GM18502 (cell line): ENCODE data around the gene KRTAP10-5.
"Not testable (repeated sequence)": the region's sequence is repeated elsewhere in the genome, so short reads cannot be mapped to it uniquely, and the experiment has no call there.

Experiments
- ATAC-seq: cut with Tn5 transposase; IDR thresholded peaks from one replicate; pipeline ENCODE4 v1.9.1; 2021; ENCODE audit warnings: mild to moderate bottlenecking; ENCODE audit not compliant: unreplicated experiment, poor library complexity

The KRTAP10-5 gene

DNA sequence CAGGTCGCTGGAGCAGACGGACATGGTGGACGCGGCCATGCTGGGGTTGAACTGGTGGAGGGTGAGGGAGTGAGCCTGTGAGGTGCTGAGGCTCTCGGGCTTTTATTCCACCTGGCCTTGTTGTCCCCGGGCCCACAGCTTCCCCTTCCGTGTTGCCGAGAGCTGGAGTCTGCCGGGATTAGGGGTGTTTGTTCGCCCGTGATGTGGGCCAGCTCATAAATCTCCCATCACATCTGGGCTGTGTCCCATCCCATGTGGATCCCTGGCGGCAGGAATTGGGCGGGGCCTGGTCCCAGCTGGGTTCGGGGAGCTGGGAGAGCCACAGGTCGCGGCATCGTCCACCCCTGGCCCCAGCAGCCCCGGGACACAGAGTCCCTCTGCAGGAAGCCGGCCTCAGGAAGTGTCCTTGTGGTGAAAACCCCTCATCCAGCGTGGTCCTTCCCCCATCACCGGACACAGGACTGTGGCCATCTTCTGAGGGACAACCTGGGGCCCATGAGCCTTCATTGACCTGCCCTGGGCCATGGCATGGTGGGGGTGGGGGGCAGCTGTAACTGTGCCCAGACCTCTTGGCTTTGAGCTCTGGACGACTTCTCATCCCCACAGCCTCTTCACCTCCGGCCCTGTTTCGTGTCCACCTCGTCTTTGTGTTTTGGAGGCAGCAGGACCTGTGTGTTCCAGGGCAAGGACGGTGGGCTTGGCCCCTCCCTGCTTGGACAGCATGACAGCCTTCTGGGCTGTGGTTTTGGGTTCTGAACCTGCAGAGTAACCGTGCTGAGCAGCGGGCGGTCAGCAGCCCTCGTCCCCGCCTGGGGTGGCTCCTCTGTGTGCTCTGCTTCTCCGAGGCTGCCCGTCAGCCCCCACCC is 12.3 kb upstream of the KRTAP10-5 start, which contains the start of gene KRTAP10-6:
Gene KRTAP10-6 (minus strand): TSS at position 60 of the 866 bp plus-strand sequence. CDS start 21 bp downstream, at position 39.
- ATAC-seq, result no peak

DNA sequence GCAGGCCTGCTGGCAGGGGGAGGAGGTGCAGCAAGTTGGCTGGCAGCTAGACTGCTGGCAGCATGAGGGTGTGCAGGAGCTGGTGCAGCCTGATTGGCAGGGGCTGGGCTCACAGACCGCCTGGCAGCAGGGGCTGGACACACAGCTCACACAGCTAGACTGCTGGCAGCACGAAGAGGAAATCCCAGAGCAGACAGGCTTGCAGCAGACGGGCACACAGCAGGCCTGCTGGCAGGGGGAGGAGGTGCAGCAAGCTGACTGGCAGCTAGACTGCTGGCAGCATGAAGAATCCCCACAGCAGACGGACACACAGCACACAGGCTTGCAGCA is 11.4 kb upstream of the KRTAP10-5 start:
- ATAC-seq, result not testable (repeated sequence)

- ATAC-seq, result not testable (repeated sequence)
These were observed 10.7 kb upstream of the KRTAP10-5 start for GRCh38 chr21:44590897-44591800.

GRCh38 chr21:44590311-44590721 is 9.9 kb upstream of the KRTAP10-5 start:
- no peak for ATAC-seq

DNA sequence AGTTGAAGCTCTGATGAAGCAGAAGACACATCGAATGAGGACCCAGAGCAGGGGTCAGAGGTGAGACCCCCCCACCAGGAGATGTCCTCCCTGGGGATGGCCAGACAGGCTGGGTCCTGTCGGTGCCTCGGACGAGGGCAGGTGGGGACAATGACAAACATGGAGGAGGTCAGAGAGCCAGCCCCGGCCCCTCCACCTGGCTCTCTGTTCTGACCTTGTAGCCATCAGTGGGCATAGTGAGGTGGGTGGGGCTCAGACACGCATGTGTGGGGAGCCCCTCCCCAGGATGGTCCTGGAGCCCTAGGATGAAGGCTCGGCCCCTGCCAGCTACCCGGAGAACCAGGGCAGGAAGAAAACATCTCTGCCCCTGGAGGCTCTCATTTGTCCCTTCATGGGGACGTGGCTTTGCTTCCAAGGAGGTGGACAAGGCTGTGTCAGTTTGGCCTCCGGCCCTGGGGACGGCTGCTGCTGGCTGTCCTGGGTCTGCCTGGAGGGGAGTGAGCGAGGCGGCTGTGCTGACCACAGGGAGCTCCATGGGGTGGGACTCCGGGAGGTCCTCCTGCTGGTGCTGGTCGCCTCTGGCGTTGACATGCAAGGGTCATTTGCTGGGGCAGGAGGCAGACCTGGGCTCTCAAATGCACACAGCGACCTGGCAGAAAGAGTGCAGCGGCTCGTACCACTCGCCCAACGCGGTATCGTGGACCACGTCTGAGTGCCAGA is 9.3 kb upstream of the KRTAP10-5 start:
- no peak for ATAC-seq

GRCh38 chr21:44589094-44589493 is 8.7 kb upstream of the KRTAP10-5 start:
- ATAC-seq, result no peak

DNA sequence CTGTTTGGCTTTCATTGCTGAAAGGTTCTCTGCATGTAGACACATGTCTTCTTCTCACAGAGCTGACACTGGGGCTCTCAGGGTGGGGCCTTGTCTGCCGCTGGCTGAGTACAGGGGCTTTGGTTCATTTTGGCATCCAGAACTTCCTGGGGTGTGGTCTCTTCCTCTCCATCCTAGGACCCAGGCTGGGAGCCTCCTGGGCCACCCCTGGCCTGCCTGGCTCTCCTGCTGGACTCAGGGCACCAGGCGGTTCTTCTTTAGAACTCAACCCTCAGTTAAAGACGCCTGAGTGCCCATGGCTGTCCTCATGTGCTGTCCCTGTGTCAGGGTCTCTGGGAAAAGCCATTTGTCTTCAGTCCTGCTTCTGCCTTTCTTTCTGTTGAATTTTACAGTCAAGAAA is 5.5 kb upstream of the KRTAP10-5 start:
- ATAC-seq, result no peak

GRCh38 chr21:44583800-44584147 is 3.4 kb upstream of the KRTAP10-5 start:
- ATAC-seq, result no peak

DNA sequence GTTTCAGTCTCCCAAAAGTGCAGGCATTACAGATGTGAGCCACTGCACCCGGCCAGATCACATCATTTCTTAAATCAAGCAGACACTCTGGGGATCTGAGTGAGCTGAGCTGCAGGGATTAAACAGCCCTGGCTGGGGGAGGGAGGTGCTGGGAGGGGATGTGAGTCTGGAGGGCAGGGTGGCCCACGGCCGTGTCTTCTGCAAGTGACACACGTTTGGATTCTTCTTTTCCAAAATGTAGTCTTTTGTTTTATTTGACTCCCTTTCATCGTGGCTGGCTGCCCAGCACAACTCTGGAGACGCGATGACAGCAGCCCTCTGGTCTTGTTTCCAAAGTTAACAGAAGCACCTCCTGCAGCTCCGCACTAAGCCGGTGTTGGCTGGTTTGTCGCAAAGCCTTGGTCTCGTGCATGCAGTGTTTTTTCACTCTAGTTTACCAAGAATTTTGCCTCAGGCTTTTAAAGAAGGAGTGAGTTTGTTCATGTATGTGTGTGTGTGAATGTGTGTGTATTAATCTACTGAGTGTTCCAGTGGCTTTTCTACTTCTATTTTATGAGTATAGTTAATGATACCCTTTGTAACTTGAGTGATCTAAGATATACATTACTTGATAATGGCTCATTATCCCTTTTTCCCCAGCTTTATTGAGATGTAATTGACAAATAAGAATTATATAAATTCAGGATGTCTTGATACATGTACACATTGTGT is 2.8 kb upstream of the KRTAP10-5 start:
- ATAC-seq, result no peak

DNA sequence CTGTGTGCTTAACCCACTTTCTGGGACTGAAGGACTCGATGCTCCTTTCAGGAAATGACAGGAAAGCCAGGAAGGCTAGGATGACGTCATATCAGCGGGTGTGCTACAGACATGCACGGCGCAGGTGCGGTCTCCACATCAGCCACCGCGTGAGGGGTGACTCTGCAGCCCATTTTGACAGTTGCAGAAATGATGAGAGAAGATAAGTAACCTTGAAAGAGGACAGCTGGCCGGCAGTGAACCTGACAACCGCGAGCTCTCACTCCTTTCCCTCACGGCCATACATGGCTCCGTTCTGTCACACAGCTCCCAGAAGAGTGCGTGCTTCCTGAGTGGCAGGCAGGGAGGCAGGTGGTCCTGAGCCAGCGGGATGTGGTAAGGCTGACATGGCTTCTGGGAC is 1.7 kb upstream of the KRTAP10-5 start:
- ATAC-seq, result no peak

DNA sequence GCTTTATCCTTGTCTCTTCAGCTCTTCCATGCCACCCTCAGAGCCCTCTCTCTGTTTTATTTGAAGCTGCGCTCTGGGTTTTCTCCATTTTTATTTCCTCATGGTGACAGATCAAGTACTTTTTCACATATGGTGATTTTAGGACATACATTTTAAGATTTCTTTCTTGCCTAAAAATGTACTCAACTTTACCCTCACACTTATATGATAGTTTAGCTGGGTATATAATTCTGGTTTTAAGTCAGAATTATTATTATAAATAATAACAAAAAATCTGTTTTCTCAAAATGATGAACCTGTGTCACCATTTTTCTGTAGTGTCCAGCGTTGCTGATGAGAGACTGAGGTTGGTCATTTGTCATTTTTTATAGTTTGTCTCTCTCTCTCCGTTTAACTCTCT is 754 bp upstream of the KRTAP10-5 start:
- no peak for ATAC-seq

DNA sequence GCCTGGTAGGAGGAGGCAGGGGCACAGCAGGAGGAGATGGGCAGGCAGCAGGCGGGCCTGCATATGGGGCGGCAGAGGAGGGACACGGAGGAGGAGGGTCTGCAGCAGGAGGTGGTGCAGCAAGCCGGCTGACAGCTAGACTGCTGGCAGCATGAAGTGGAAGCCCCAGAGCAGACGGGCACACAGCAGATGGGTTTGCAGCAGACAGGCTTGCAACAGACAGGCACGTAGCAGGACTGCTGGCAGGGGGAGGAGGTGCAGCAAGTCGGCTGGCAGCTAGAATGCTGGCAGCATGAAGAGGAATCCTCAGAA is 615 bp downstream of the KRTAP10-5 start:
- ATAC-seq, result no peak

DNA sequence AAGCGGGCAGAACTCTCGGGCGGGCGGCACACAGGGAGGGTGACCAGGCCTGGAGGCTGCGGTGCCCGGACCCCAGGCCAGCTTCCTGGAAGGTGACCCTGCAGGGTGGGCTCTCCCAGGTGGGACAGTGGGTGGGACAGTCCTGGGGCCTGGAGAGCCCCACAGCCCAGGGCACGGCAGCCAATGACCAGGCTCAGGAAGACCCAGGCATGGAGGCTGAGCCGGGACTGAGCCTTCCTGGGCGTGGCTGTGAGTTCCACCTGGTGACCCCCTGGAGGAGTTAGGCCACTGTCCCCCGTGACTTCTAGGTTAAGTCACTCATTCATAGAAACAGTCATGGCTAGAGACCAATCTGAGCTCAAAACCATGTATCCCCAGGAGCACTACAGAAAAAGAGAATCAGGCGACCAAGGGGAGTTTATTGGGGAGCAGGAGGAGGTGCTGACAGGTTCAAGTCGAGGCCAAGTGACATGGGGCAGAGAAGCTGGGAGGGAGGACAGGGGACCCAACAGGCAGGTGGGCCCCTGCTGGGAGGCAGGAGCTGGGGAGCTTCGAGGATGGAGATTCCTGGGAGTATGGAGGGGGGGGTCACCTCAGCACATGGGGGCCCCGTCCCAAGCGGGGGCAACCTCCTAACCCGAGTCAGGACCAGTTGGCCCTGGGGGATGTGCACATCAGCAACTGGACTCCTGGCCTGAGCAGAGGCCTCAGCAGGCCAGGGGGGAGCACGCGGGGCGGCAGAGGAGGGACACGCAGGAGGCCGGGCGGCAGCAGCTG is 1.2 kb downstream of the KRTAP10-5 start:
- ATAC-seq, result no peak

GRCh38 chr21:44578371-44579055 is 1.9 kb downstream of the KRTAP10-5 start:
- ATAC-seq, result no peak

DNA sequence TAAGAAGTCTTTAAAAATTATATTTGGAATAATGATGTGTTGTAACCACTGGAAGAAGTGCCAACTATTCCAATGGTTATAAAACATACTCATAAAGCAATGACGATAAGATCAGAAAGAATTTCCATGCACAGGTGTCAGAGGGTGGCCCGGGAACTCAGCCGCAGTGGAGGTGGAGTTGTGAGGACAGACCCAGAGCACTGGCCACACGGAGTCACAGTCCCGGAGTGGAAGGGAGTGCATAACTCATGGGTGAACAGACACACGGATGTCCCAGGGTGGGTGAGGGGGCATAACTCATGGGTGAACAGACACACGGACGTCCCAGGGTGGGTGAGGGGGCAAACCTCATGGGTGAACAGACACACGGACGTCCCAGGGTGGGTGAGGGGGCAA is 4.4 kb downstream of the KRTAP10-5 start:
- ATAC-seq, result no peak

DNA sequence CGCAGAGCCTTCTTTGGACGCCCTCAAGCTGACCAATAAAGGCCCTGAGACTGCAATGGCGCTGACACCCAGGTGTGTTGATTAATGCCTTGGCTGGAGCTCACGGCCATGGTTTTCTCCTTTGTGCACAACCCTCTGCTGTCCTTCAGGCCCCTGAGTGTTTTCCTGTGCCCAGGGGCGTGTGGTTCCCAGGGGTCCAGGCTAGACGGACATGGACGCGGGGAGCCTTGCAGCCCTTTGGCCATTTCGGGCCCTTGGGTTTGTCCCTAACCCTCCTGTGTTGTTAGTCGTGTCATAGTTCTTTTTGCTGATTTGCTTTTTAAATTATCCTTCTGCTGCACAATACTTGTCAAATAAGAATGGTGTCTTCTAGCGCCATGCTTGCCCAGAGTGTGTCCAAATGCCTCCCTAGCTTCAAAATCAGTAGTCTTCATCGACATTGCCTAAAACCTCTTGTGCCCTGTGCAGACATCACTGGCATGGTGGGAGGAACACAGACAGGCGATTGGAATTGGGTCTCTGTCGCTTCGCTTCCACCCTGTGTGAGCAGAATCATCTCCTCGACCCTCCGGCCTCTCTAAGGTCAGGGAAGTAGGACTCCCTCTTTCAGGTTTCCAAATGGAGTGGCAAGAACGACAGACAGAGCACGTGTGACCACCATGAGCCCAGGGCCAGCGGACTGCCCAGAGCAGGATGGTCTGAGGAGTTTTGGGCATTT is 4.9 kb downstream of the KRTAP10-5 start:
- no peak for ATAC-seq

GRCh38 chr21:44574457-44575306 is 5.7 kb downstream of the KRTAP10-5 start:
- ATAC-seq, result no peak
